Astrocyte of the cerebellum (primary cell): ENCODE data around the gene FAM156B.
"Not testable (repeated sequence)": the region's sequence is repeated elsewhere in the genome, so short reads cannot be mapped to it uniquely, and the experiment has no call there.

Source experiments
- DNase-seq: peaks from one replicate; pipeline ENCODE4 v3.0.0-alpha.2; 2011; ENCODE audit warnings: low read depth
- H3K4me3 ChIP-seq: 2 replicates; pipeline ENCODE4 v1.5.1; 2011; ENCODE audit warnings: mild to moderate bottlenecking, low read depth, low read length, moderate library complexity
- in situ Hi-C: cut with HindIII; loops from 2 replicates; pipeline ENCODE4 v1.10.0; 2017; ENCODE audit warnings: low sequenced_read_pairs

FAM156B gene

DNA sequence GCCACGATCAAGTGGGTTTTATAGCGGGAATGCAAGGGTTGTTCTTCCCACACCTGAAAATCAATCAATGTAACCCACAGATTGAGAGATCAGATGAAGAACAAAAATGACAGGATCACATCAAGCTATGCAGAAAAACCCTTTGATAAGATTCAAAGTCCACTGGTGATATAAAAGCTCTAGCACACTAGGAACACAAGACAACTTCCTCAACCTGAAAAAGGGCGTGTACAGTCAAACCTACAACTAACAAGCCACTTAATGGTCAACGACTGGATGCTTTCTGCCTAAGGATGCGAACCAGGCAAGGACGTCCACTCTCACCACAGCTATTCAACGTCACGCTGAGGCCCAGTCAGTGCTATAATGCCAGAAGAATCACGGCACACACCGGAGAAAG, 52.8 kb downstream of the FAM156B start:
- H3K4me3 ChIP-seq, in situ Hi-C loops, DNase-seq: not testable (repeated sequence)
